Ascending aorta (tissue), 2 donors: ENCODE measurements around the gene SCUBE3. TPM values are rescaled to one million over a fixed set of nuclear protein-coding genes. Genes with fewer than 3 reads are reported as not detected.
A peak's percentile ranks its signal among the peaks of the same experiment; 100 is the strongest.

Experiments
- DNase-seq, 2 donors: peaks; one replicate each; pipeline ENCODE4 v3.0.0-alpha.2; 2019; ENCODE audit warnings: low spot score in 2 of 2
- H3K27ac ChIP-seq, 2 donors: fragments of 200-600 bp; sonication (generic); one replicate each; pipeline ENCODE4 v1.5.1; 2016 to 2017; ENCODE audit warnings: mild to moderate bottlenecking in 1 of 2
- H3K27me3 ChIP-seq: fragments of 200-600 bp; sonication (generic); one replicate; pipeline ENCODE4 v1.5.1; 2017
- H3K36me3 ChIP-seq, 2 donors: fragments of 200-600 bp; sonication (generic); one replicate each; pipeline ENCODE4 v1.5.1; 2016
- H3K4me1 ChIP-seq, 2 donors: fragments of 200-600 bp; sonication (generic); one replicate each; pipeline ENCODE4 v1.5.1; 2016 to 2017; ENCODE audit warnings: mild to moderate bottlenecking in 1 of 2
- H3K4me3 ChIP-seq, 2 donors: fragments of 200-600 bp; sonication (generic); one replicate each; pipeline ENCODE4 v1.5.1; 2016 to 2017; ENCODE audit warnings: mild to moderate bottlenecking in 1 of 2
- H3K9me3 ChIP-seq, 2 donors: fragments of 200-600 bp; sonication (generic); one replicate each; pipeline ENCODE4 v1.5.1; 2016
- CTCF ChIP-seq, 3 experiments: fragments of 200-600 bp in 2 of 3; fragments of 450-650 bp in 1 of 3; sonication (generic) in 2 of 3; IDR thresholded peaks; one replicate each; pipeline ENCODE4 v1.5.1; 2016 to 2019; ENCODE audit warnings: antibody characterized with exemption in 3 of 3, mild to moderate bottlenecking in 1 of 3, moderate library complexity in 1 of 3
- intact Hi-C: fragments of 100-400 bp; cut with DNase I; formaldehyde crosslinking; loops from one replicate; pipeline ENCODE4 v1.15.1; 2023
- total RNA-seq: library from RNA; depleted of rRNA; stranded (reverse); fragments of >200 nt; gene quantifications from one replicate; pipeline ENCODE4 v1.1.0, GENCODE V29; 2016

Gene SCUBE3
- total RNA-seq, 1 donor from 2014 or later = 29.5 TPM

GRCh38 chr6:35209622-35210247, 4.0 kb upstream of the SCUBE3 start:
- Histone ChIP-seq H3K9me3 (no peaks in the 10 kb centered on the region), H3K27me3 (no peaks in the 10 kb centered on the region), H3K4me3 (no peak overlapping the region), H3K27ac (no peak overlapping the region), H3K36me3 (no peaks in the 10 kb centered on the region), H3K4me1 (peaks cover 5 to 6% of the 10 kb centered on the region in 2 donors)
- intact Hi-C loops = loop anchor here (5.0 kb wide), 1 partner anchor 222 kb away; no protein-coding TSS in a partner anchor
- no peak for TF ChIP-seq CTCF (IDR thresholded peaks at IDR 0.05)
- no peak for DNase-seq

GRCh38 chr6:35213298-35213791, 411 bp upstream of the SCUBE3 start:
- no peaks in the 10 kb centered on the region for H3K9me3 ChIP-seq
- H3K36me3 ChIP-seq = no peaks in the 10 kb centered on the region
- DNase-seq = no peak
- intact Hi-C loops = no loop called here
- no peaks in the 10 kb centered on the region for H3K27me3 ChIP-seq
- peaks cover 16 to 21% of the 10 kb centered on the region in 2 donors for H3K4me1 ChIP-seq
- peak overlapping the region; percentile 83 to 89 for H3K27ac ChIP-seq
- peak overlapping the region; percentile 77 to 94 for H3K4me3 ChIP-seq
- no peak for TF ChIP-seq CTCF (IDR thresholded peaks at IDR 0.05)

GRCh38 chr6:35214869-35215664, 1.3 kb downstream of the SCUBE3 start:
- Histone ChIP-seq H3K27ac (peak overlapping the region; percentile 83 to 89), H3K27me3 (no peaks in the 10 kb centered on the region), H3K4me1 (peaks cover 29 to 38% of the 10 kb centered on the region in 2 donors), H3K4me3 (peak overlapping the region; percentile 77 to 94), H3K36me3 (no peaks in the 10 kb centered on the region), H3K9me3 (no peaks in the 10 kb centered on the region)
- DNase-seq = no peak
- TF ChIP-seq CTCF (IDR thresholded peaks at IDR 0.05) = no peak
- intact Hi-C loops = no loop called here

GRCh38 chr6:35215665-35216411, 2.1 kb downstream of the SCUBE3 start:
- DNase-seq = no peak
- Histone ChIP-seq H3K4me3 (peak overlapping the region; percentile 77 to 94), H3K9me3 (no peaks in the 10 kb centered on the region), H3K27ac (peak overlapping the region; percentile 83 to 89), H3K36me3 (no peaks in the 10 kb centered on the region), H3K4me1 (peaks cover 32 to 42% of the 10 kb centered on the region in 2 donors), H3K27me3 (no peaks in the 10 kb centered on the region)
- intact Hi-C loops = loop anchor here (2.0 kb wide), 1 partner anchor 23 kb away; no protein-coding TSS in a partner anchor
- no peak for TF ChIP-seq CTCF (IDR thresholded peaks at IDR 0.05)

- Histone ChIP-seq H3K9me3 (no peaks in the 10 kb centered on the region), H3K27ac (peak overlapping the region; percentile 83 to 89), H3K4me1 (peaks cover 33 to 42% of the 10 kb centered on the region in 2 donors), H3K4me3 (peak overlapping the region; percentile 77 to 94), H3K36me3 (no peaks in the 10 kb centered on the region), H3K27me3 (no peaks in the 10 kb centered on the region)
- DNase-seq = no peak
- intact Hi-C loops = loop anchor here (2.0 kb wide), 1 partner anchor 22 kb away; no protein-coding TSS in a partner anchor
- no peak for TF ChIP-seq CTCF (IDR thresholded peaks at IDR 0.05)
These were observed 2.6 kb downstream of the SCUBE3 start for GRCh38 chr6:35216412-35216732.
